ENCODE measurements around the gene C16orf96. TPM values are rescaled to one million over a fixed set of nuclear protein-coding genes. Genes with fewer than 3 reads are reported as not detected.
A peak's percentile ranks its signal among the peaks of the same experiment; 100 is the strongest.

C16orf96 gene
- total RNA-seq, 2 donors from 2014 or later, result 0.10 TPM; not detected in 1

GRCh38 chr16:4628283-4628682 lies 72.1 kb downstream of the C16orf96 start:
- intact Hi-C loops (cut with DNase I), result no loop called here

GRCh38 chr16:4631444-4631843 lies 75.3 kb downstream of the C16orf96 start:
- ATAC-seq, result no peak
- DNase-seq, result no peak
- intact Hi-C loops (cut with DNase I), result no loop called here

More at GRCh38 chr16:4628283-4628682, 72.1 kb downstream of the C16orf96 start:
- ATAC-seq (no peak), DNase-seq (no peak)

GRCh38 chr16:4633910-4634635 lies 77.9 kb downstream of the C16orf96 start:
- intact Hi-C loops (cut with DNase I), result no loop called here
- ATAC-seq, result no peak
- no peak for DNase-seq

GRCh38 chr16:4634768-4635167 lies 78.6 kb downstream of the C16orf96 start:
- ATAC-seq (no peak), DNase-seq (no peak)
- intact Hi-C loops (cut with DNase I), result no loop called here

- intact Hi-C loops (cut with DNase I), result no loop called here
- ATAC-seq (no peak), DNase-seq (no peak)
These were observed 80.1 kb downstream of the C16orf96 start for GRCh38 chr16:4636196-4636595.

- ATAC-seq (peak; percentile 13 to 45), DNase-seq (no peak)
- intact Hi-C loops (cut with DNase I), result no loop called here
These were observed 81.5 kb downstream of the C16orf96 start for GRCh38 chr16:4637501-4638166.

- intact Hi-C loops (cut with DNase I), result no loop called here
- ATAC-seq (no peak), DNase-seq (no peak)
These were observed 83.9 kb downstream of the C16orf96 start for GRCh38 chr16:4639899-4640509.

- DNase-seq (no peak), ATAC-seq (peak in 1 of 2 donors; percentile 33)
- intact Hi-C loops (cut with DNase I), result no loop called here
These were observed 84.6 kb downstream of the C16orf96 start for GRCh38 chr16:4640572-4641305.

- intact Hi-C loops (cut with DNase I), result no loop called here
- DNase-seq (no peak), ATAC-seq (no peak)
These were observed 85.2 kb downstream of the C16orf96 start for GRCh38 chr16:4641306-4641687.

GRCh38 chr16:4641895-4642294 lies 85.8 kb downstream of the C16orf96 start:
- intact Hi-C loops (cut with DNase I), result no loop called here
- DNase-seq (no peak), ATAC-seq (no peak)

- ATAC-seq (peak in 1 of 2 donors; percentile 5), DNase-seq (no peak)
- intact Hi-C loops (cut with DNase I), result no loop called here
These were observed 90.9 kb downstream of the C16orf96 start for GRCh38 chr16:4646773-4647643.

GRCh38 chr16:4647644-4647980 lies 91.5 kb downstream of the C16orf96 start:
- DNase-seq (no peak), ATAC-seq (no peak)
- intact Hi-C loops (cut with DNase I), result no loop called here

- ATAC-seq, result peak in 1 of 2 donors; percentile 63
- intact Hi-C loops (cut with DNase I), result no loop called here
- DNase-seq, result no peak
These were observed 92.8 kb downstream of the C16orf96 start for GRCh38 chr16:4648917-4649316.

- intact Hi-C loops (cut with DNase I), result no loop called here
- ATAC-seq (no peak), DNase-seq (no peak)
These were observed 93.8 kb downstream of the C16orf96 start for GRCh38 chr16:4649744-4650442.

Data from left cardiac atrium (tissue), 4 donors.